ENCODE results near the gene CMTM8.
"Not testable (repeated sequence)": the region's sequence is repeated elsewhere in the genome, so short reads cannot be mapped to it uniquely, and the experiment has no call there.

The CMTM8 gene

DNA sequence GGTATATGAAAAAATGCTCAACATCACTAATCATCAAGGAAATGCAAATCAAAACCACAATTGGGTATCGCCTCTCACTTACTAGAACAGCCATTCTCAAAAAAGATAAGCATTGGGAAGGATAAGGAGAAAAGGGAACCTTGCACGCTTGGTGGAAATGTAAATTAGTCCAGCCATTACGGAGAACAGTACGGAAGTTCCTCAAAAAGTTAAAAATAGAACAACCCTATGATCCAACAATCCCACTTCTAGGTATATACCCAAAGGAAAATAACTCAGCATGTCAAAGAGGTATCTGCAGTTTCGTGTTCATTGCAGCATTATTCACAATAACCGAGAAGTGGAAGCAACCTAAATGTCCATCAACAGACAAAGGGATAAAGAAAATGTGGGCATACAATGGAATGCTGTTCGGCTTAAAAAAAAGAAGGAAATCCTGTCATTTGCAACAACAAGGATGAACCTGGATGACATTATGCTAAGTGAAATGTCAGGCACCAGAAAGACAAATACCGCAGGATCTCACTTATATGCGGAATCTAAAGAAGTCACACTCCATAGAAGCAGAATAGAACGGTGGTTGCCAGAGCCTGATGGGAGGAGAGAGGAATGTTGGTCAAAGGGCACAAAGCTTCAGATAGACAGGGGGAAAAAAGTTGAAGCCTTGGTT, 141.5 kb downstream of the CMTM8 start:
- no peak for DNase-seq (ENCODE audit: low spot score)

DNA sequence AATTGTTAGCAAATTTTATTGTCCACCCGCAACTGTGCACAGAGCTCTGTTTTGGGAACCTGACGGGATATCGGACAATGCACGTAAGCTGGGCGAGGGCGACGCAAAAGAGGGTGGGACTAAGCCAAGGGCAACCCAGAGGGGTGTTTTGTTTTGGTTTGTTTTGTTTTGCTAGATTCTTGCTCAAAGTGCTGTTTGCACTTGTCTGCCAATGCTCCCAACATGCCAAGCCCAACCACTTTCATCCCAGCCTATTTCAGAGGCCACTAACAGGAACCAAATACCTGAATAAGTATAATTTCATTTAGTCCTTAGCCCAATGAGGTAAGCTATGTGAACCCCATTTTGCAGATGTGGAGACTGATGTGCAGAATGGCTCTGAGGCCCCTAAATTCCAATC, 143.4 kb downstream of the CMTM8 start:
- DNase-seq (ENCODE audit: low spot score): no peak

DNA sequence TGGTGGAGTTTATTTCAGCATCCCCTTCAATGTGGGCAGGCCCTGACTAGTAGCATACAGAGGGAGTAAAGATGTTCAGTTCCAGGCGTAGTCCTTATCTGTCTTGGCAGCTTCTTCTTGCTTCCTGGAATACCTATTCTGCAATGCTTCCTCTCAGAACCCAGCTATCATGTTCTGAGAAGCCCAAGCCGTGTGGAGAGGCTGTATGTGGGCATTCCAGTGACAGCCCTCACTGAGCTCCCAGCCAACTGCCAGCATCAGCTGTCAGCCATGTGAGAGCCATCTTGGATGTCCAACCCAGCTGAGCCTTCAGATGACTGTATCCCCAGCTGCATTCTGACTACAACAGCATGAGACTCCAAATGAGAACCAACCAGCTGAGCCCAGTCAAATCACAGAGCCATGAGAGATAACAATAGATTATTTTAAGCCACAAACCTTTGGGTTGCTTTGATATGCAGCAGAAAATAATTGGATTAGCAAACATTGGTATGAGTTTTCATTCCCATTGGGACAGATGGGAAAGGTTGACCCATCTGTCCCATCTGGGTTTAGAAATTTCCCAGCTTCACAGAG, 144.7 kb downstream of the CMTM8 start:
- DNase-seq (ENCODE audit: low spot score): no peak

DNA sequence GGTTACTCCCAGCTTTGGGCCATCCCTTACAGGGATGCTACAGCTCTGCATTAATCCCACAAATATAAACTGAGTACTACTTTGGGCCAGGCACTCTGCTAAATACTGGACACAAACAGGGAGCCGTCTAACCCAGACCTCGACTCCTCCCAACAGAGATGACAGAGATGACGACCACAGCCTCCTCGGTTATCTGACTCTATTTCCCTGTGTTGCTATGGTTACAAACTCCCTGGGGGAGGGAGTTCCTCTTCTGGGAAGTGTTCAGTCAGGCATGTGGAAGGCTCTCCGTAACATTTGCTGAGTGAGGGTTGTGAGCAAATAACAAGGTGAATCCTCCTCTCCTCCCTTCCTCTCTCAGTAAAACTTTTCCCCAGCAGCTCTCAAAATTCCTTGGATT, 146.5 kb downstream of the CMTM8 start:
- DNase-seq (ENCODE audit: low spot score): no peak

DNA sequence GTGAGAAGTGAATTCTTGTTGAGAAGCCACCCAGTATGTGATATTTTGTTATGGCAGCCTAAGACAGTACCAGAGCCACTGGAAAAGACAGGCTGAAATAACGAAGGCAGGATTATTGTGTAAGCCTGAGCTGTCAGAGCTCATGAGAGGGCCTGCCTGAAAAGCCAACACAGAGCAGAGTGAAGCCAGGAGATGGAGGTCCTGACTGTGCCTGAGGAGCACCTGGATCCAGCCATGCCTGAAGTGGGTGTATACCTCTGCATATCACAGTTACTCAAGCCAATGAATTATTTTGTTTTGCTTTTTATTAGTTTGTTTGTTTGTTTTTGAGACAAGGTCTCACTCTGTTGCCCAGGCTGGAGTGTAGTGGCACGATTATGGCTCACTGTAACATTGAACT, 149.0 kb downstream of the CMTM8 start:
- no peak for DNase-seq (ENCODE audit: low spot score)

DNA sequence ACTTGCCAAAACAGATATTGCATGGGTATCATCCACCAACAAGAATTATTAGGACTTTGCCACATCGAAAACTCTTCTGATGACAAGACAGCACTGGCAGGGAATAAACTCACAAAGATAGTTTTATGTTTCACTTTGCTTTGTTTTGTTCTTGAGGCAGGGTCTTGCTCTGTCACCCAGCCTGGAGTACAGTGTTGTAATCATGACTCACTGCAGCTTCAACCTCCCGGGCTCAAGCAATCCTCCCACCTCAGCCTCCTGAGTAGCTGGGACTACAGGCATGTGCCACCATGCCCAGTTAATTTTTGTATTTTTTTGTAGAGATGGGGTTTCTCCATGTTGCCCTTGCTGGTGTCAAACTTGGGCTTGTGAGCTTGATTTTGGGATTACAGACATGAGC, 151.1 kb downstream of the CMTM8 start:
- not testable (repeated sequence) for DNase-seq (ENCODE audit: low spot score)

DNA sequence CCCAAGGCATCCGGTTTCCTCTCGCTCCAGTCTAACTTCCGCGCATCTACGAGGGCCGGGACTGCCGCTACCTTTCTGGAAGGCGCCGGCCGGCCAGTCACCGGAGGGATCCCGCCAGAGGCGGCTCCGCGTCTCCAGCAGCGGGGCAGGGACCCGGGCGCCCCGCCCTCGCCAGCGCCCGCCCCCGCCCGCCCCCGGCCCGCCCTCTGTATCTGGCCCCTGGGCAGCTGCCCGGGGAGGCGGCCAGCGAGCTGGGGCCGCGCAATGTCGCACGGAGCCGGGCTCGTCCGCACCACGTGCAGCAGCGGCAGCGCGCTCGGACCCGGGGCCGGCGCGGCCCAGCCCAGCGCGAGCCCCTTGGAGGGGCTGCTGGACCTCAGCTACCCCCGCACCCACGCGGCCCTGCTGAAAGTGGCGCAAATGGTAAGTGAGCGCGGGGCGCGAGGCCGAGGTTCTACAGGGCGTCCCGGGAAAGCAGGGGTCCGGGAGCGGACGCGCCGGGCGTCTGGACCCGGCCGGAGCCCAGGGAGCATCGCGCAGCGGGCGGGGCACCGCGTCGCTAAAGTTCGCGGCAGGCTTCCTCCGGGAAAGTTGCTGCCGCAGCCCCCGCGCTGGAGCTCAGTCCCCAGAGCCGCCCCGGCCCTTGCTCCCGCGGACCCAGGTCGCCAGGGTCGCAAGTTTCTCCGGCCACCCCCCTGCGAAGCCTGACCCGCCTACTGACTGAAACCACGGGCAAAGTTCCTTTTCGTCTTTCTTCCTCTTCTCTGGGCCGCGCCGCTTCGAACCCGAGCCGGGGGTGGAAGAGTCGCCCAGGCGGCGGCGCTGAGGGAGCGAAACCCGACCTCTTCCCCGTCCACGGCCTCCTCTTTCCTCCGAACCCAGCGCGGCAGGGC, 153.4 kb downstream of the CMTM8 start, which contains the start of gene CMTM7:
Gene CMTM7, plus strand, starts transcription at position 211 of the 893 bp plus-strand sequence. Its CDS starts 54 bp downstream, at position 265.
- peak; percentile 93 for DNase-seq (ENCODE audit: low spot score)

DNA sequence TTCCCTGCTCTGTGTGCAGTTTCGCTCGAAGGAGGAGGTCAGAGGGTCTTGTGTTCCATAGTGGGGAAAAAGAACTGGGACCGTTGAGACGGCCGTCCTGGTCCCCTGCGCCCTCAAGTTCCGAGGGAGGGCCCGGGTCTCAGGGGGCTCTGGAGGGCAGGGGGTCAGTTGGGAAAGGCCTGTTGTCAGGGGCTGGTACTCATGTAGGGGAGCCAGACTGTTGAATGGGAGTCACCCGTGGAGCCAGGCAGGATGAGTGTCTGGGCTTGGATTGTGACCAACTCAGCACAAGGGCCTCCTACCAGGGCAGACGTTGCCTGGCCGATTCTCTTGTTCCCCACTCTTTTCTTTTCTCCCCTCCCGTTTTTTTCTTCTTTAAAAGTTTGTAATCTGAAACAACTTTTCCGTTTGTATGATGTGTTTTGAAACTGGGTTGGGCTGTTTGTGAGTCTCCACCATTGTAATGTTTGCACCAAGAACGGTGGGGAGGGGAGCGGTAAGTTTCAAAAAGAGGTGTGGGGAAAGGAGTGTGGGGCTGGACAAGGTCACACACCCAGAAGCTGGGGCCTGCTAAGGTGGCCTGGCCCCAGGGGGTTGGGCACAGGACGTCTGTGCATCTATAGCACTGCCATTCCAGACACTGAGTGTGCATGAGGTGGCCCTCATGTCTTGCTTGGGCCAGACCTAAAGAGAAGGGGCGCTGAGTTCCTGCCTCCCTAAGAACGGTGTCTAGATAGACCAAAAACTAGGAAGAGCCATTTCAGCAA, 154.2 kb downstream of the CMTM8 start:
- peak; percentile 79 for DNase-seq (ENCODE audit: low spot score)

DNA sequence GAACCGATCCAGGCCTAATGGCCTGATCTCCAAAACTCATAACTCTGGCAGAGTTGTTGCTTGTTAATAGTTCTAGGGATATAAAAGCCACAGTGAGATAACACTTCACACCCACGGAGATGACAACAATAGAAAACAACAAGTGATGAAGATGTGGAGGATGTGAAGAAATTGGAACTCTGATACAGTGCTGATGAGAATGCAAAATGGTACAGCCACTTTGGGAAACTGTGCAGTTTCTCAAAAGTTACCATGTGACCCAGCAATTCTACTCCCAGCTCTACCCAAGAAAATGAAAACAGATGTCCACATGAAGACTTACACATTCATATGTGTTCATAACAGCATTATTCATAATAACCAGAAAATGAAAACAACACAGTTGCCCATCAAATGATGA, 157.0 kb downstream of the CMTM8 start:
- no peak for DNase-seq (ENCODE audit: low spot score)

DNA sequence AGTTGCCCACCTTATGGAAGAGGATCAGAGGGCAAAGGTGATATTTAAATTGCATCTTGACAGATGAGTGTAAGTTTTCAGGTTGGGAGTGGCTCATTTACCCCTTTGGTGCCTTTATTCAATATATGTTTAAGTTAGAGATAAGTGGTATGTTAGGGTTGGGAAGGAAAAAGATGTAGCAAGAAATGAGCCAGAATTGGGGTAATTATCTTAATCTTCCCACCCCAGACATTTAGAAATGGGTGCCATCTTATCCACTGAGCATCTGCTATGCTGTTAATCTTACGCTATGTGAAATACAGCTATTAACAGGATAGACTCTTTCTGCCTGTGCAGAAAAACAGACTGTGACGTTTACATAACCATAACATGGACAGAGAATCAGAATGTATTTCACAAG, 159.5 kb downstream of the CMTM8 start:
- no peak for DNase-seq (ENCODE audit: low spot score)

DNA sequence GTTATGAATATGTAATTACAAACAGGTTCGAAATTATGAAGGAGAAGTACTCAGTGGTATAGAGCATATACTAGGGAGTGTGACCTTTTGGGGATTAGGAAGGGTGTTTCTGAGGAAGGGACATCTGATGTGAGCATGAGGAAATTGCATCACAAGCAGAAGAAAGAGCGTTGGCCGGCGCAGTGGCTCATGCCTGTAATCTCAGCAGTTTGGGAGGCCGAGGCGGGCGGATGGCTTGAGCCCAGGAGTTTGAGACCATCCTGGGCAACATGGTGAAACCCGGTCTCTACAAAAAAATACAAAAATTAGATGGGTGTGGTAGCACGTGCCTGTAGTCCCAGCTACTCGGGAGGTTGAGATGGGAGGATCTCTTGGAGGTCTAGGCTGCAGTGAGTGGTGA, 160.1 kb downstream of the CMTM8 start:
- DNase-seq (ENCODE audit: low spot score): no peak

DNA sequence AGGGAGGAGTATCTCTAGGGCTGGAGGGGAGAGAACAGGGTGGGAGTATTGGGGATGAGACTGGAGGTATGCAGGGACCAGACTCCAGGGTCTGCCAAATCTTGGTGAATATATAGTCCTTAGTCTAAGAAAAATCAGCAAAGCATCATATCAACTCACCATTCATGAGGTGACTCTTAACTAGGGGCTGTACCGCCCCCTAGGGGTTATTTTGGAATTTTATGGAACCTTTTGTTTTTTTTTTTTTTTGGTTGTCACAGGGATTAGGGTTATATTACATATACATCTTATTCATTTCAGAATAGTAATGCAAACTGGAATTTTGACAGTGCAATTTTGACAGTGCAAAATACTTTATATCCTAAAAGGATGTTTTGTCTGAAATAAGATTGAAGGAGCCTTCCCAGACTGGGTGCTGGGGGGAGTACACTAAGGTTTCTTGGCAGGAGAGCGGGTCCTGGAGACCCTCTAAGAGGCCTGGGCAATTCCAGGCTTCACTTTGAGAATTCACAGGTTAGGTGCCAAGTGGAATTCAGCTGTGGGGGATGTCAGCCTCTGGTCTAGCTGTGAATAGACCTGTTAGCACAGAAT, 160.6 kb downstream of the CMTM8 start:
- DNase-seq (ENCODE audit: low spot score): peak; percentile 64

DNA sequence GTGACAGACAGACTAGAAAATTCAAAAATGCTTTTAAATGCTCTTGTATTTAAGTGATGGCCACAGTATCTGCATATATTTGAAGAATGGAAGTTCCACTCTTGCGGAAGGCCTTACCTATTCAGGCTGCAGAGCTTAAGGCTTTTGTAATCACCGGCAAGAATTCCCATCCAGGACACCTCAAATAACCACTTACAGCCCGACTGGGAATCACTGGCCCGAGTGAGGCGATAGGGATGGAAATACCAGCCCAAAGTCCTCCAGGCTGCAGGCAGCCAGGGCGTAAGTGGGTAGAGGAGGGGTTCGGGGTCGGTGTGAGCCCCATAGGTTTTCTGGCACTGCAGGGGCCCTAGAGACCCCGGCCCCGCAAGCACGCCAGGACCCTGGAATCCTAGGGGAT, 162.6 kb downstream of the CMTM8 start:
- no peak for DNase-seq (ENCODE audit: low spot score)

DNA sequence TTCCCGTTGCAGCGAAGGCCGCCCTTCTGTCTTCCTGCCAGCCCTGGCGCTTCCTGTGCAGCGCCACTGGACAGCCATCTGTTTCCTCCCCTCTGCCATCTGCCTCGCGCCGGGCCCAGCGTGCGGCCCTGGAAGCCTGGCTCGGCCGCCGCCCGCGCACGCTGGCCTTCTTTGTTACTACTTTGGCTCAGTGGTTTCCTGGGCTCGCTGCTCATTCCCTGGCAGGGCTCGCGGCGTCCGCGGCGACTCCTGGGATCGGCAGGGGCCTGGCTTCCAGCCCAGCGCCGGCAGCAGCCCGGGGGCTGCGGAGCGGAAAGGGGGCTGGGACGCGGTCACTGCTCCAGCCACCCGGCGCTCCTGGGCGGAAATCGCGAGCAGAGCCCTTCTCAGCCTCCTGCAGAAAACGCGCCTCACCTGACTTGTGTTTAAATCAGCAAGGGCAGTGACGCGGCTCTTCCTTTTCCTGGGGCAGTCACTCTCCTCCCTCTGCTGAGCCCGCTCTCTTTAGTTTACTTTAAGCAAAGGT, 163.1 kb downstream of the CMTM8 start:
- DNase-seq (ENCODE audit: low spot score): peak; percentile 88

DNA sequence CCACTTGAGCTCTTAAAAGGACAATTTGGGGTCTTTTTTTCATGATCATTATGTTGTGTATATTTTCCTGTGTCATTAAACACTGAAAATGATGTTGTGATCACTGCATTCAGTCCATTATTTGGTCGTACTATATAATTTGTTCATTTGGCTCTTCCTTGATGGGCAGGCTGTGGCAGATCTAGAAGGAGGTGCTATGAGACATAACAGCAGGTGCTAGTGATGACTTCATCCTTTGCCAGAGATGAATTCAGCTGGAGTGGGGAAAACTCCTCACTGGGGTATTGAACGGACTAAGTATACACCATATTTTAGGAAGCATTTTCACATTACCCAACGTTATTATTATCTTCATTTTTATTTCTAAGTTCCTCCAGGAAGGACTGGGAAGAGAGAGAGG, 165.2 kb downstream of the CMTM8 start:
- no peak for DNase-seq (ENCODE audit: low spot score)

DNA sequence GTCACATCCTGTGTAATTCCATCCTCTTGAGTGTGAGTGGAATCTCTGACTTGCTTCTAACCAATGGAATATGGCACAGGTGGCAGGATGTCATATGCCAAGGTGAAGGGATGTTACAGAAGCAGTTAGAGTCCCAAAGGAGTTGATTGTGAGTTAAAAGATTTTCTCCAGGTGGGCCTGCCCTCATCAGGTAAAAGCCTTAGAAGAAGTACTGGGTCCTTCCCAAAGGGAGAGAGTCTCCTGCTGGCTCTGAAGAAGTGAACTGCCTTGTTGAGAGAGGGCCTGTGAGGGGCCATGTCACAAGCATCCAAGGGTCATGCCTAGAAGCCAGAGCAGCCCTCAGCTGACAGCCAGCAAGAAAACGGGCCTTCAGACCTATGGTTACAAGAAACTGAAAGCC, 166.2 kb downstream of the CMTM8 start:
- DNase-seq (ENCODE audit: low spot score): no peak

DNA sequence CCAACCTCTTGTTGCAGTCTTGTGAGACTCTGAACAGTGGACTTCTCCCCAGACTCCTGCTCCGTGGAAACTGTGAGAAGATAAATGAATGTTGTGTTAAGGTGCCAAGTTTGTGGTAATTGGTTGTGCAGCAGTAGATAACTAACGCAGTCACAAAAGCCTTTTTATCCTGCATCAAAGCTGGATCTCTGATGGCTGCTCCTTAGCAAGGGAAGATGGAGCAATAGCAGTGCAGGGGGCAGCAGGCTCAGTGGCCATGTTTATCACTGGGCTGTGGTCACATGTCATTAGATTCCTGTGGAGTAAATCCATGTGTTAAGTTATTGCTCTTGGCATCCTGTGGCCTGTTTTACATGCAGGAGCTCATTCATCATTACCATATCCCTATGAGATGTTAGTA, 166.7 kb downstream of the CMTM8 start:
- no peak for DNase-seq (ENCODE audit: low spot score)

DNA sequence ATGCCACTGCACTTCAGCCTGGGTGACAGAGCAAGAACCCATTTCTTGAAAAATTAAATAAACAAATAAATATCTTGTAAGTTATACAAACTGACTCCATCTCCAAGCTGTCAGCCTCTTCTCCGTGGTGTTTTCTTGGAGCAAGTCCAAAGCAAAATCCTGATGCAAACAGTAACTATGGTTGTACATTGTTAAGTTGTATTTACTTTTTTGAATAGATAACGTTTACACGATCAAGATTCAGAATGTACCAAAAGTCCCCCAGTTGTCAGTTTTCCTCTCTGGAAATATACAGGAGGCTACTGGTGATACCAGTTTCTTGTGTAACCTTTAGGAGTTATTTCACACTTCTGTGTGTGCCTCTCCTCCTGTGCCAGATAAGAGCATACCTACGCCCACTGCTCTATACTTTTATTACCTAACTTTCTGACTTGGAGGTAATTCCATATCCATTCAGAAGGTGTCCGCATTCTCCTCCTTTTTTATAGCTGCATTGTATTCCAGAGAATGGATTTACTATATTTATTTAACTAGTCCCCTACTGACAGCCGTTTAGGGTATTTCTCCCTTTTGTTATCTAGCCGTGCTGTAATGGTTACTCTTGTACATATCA, 167.3 kb downstream of the CMTM8 start:
- no peak for DNase-seq (ENCODE audit: low spot score)

DNA sequence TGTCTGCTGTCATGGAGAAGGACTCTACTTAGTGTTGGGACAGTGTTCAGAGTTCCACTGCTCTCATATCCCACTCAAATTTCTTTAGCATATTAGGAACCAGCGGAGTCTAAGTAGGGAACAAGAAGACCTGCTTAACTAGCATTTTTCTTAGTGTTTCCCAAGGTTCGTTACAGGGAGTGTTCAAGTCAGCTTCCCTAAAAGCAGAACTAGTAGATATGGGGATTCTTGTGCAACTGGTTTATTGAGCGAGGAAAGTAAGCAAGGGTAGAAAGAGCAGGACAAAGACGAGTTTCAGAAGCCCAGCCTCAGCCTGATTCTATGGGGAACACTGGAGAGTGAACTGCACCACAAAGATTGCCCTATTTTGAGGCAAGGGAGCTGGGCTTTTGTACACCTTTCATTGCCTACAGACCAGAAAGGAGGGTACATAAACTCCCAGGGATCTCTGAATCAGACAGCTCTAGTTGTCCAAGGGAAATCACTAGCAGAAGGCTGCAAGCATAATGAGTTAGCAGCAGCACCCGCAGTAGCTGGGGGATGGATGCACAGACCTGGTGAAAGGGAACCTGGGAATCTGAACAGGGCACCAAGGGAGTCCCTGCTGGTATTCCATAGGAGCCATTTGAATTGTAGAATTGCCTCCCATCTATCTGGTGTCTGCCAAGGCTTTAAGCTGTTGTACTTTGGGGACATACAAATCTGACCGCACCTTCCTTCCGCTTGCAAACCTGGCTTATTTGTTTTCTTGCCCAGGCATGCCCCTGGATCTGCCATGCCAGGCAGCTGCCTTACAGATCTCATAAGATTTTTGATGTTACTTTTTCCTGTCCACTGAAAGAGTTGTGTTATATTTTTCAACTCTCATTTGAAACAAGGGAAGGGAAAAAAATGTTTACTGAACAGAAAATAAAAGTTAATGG, 168.3 kb downstream of the CMTM8 start:
- DNase-seq (ENCODE audit: low spot score): no peak
